Measurements from ENCODE around the gene EFNA2.

The EFNA2 gene

DNA sequence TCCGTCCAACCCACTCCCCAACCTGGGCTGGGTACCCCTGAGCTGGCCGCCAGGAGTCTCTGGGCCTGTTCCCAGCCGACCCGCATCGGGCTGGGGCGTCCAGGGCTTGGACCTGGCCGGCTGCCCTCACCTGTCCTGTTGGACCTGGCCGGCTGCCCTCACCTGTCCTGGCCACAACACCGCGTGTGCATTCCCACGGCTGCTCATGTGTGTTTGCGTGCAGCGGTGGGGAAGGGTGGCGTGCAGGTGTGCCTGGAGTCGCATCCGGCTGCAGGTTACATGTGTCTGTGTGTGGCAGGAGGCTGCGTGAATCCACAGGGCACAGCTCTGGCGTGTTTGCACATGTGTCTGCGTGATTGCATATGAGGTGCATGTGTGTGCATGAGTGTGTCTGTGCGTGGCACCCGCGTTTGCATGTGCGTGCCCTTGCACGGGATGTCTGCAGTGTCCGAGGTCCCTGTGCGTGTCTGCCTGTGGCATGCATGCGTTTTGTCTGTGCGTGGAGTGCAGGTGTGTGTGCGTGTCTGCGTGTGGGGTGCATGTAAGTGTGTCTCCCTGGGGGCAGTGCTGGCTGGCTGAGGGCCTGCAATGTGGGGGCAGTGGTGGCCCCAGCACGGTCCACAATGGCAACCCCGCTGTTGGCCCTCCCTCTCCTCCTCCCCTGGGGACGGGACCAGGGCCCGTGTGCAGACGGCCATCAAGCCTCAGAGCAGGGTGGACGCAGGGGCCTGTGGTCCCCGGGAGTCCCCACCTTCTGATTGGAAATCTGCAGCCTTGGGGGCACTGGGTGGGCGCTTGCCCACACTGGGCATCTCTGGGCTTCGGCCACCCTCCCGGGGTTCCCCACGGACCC lies 3.4 kb downstream of the EFNA2 start:
- no peak for DNase-seq (ENCODE audit: low read depth)
- TF ChIP-seq, protein P1, sequence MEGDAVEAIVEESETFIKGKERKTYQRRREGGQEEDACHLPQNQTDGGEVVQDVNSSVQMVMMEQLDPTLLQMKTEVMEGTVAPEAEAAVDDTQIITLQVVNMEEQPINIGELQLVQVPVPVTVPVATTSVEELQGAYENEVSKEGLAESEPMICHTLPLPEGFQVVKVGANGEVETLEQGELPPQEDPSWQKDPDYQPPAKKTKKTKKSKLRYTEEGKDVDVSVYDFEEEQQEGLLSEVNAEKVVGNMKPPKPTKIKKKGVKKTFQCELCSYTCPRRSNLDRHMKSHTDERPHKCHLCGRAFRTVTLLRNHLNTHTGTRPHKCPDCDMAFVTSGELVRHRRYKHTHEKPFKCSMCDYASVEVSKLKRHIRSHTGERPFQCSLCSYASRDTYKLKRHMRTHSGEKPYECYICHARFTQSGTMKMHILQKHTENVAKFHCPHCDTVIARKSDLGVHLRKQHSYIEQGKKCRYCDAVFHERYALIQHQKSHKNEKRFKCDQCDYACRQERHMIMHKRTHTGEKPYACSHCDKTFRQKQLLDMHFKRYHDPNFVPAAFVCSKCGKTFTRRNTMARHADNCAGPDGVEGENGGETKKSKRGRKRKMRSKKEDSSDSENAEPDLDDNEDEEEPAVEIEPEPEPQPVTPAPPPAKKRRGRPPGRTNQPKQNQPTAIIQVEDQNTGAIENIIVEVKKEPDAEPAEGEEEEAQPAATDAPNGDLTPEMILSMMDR (IDR thresholded peaks at IDR 0.05; ENCODE audit: insufficient read depth, low read depth, low read length, missing control alignments) = no peak
- H3K4me3 ChIP-seq (ENCODE audit: low read depth, low read length) = no peak overlapping the region

DNA sequence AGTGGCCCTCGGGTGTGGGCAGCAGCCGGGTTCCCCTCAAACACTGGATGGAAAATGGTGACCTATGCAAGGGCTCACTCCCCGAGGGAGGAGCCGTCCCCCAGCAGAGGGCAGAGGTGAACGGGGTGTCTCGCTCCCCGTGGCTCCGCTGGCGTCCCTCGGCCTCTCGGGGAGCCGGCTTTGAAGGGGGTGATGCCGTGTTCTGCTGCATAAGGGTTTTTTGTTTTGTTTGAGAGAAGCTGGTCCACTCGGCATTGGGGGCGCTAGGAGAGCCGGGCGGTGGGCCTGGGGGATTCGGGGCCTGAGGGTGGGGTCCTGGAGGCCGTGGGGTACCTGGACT lies 4.0 kb downstream of the EFNA2 start:
- H3K4me3 ChIP-seq (ENCODE audit: low read depth, low read length) = no peak overlapping the region
- DNase-seq (ENCODE audit: low read depth) = no peak
- TF ChIP-seq, protein P1 (IDR thresholded peaks at IDR 0.05; ENCODE audit: insufficient read depth, low read depth, low read length, missing control alignments) = no peak

DNA sequence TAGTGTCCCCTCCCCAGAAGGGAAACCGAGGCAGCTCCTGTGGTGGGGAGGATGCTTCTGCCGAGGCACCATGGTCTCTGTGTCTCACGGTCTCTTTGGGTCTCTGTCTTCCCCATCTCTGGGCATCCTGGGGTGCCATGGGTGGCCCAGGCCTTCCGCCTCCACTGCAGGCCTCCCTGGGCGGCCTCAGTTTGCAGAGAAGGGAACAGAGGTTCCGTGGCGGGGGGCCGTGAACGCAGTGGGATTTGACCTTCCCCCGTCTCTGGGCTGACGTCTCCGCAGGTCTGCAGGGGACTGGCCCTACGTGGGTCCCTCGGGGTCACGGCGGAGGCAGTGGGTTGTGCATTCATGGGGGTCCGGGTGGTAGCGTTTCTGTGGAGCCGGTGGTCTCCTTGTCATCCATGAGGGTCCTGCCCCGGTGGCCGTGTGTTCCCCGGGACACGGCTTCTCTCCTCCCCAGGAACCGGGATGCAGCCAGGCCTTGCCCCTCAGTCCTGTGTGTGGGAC lies 4.6 kb downstream of the EFNA2 start:
- no peak overlapping the region for H3K4me3 ChIP-seq (ENCODE audit: low read depth, low read length)
- TF ChIP-seq, protein P1 (IDR thresholded peaks at IDR 0.05; ENCODE audit: insufficient read depth, low read depth, low read length, missing control alignments) = no peak
- DNase-seq (ENCODE audit: low read depth) = no peak

DNA sequence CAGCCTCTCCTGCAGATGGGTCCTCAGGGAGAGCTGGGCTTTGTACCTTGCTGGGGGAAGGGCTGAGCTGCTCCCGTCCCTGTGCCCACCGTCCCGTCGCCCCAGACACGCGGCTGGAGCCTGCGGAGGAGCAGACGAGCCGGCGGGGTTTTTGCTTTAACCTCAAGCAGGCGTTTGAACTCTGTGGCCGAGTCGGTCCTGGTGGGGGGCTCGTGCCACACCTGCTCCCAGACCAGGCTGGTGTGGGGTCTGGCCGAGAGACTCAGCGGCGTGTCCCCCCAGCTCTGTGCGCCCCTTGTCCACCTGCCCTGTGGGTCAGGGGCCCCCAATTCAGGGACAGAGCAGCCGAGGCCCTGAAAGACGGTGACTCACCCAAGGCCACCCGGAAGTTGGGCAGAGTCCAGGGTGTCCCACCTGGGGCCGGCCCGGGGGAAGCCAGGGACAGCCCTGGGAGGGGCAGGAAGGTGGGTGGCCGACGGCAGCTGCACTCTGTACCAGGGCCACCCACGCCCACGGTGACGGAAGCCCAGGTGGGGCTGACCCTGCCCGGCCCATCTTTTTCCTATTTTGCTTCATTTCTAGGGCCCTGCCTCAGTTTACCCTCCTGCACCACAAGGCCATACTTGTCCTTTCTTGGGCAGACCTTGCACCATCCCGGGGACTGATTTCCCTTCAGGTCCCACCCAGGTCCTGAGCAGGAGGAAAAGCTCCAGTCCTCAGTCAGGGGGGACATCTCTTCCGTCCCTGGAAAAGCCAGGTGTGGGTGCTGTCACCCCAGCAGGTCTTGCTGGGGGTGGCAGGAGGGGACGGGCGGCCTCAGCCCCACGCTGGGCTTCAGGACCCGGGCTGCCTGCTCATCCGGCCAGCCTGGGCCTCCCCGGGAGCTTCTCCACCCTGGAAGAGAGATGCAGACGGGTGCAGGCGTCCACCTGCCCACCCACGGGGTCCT lies 5.3 kb downstream of the EFNA2 start:
- no peak overlapping the region for H3K4me3 ChIP-seq (ENCODE audit: low read depth, low read length)
- no peak for DNase-seq (ENCODE audit: low read depth)
- TF ChIP-seq, protein P1 (IDR thresholded peaks at IDR 0.05; ENCODE audit: insufficient read depth, low read depth, low read length, missing control alignments) = no peak

DNA sequence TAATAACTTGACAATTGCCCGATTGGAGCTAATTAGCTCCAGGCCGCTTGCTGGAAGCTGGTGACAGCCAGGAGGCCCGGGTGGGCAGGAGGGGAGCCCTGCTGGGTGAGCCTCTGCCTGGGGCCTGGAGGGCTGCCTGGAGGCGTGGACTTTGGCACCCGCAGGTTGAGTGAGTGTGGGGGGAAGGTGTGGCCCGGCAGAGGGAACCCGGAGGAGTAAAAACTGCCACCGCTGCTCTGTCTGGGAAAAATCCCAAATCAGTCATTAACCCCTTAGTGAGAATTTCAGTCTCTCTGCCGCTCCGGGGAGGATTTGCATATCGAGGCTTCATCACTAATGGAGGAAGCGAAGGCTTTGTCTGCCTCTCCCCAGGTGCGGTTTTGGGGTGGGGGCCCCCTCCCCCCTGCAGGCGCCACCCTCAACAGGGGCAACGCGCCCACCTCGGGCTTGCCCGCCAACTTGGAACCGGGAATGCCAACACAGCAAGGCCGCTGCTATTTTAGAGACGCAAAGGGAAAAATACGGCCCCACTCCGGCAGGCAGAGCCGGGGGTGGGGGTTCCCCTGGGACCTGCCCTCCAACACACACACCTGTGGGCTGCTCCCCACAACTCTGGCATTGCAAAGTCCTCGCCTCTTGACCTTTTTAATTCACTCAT lies 6.2 kb downstream of the EFNA2 start:
- TF ChIP-seq, protein P1 (IDR thresholded peaks at IDR 0.05; ENCODE audit: insufficient read depth, low read depth, low read length, missing control alignments) = no peak
- DNase-seq (ENCODE audit: low read depth) = peak; percentile 34
- peak overlapping the region; percentile 17 for H3K4me3 ChIP-seq (ENCODE audit: low read depth, low read length)

DNA sequence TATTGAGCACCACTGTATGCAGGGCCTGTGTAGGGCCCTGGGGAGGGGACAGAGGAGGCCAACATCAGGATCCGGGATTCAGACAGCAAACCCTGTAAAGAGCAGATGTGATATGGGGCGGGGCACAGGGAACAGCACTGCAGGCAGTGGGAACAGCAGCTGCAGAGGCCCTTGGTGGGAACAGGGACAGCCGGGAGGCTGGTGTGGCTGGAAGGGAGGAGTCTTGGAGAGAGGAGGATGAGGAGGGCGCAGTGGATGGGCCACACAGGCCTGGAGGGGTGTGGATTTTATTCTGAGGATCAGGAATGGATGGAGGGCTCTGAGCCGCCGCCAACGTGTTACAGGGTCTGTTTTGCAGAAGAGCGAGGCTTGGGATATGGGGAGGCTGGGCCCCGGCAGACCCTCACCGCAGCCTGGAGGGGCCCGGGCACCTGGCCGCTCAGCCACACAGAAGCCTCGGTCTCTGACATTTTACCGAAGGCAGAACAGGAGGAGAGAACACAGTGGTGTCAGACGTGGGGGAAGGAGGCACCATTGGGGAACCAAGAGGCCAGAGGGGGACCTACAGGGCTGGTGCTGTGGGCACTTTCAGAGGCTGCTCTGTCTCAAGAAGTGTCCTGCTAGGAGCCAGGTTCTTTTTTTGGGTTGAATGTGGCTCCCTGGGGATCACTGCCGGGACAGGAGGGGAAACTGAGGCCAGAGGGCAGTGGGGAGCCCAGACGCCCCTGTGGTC lies 6.9 kb downstream of the EFNA2 start:
- TF ChIP-seq, protein P1 (IDR thresholded peaks at IDR 0.05; ENCODE audit: insufficient read depth, low read depth, low read length, missing control alignments) = no peak
- no peak for DNase-seq (ENCODE audit: low read depth)
- H3K4me3 ChIP-seq (ENCODE audit: low read depth, low read length) = no peak overlapping the region
